Middle frontal gyrus (tissue), 1 donor: ENCODE results near the gene FIS1.
"Not testable (repeated sequence)": the region's sequence is repeated elsewhere in the genome, so short reads cannot be mapped to it uniquely, and the experiment has no call there.

Experiments used
- DNase-seq: peaks from one replicate; pipeline ENCODE4 v3.0.0-alpha.2; 2015; ENCODE audit warnings: low spot score; ENCODE audit errors: extremely low spot score

The FIS1 gene

GRCh38 chr7:101205901-101206664 lies 38.8 kb downstream of the FIS1 start:
- no peak for DNase-seq

GRCh38 chr7:101203740-101204738 lies 40.8 kb downstream of the FIS1 start:
- DNase-seq, result not testable (repeated sequence)

GRCh38 chr7:101202603-101202918 lies 42.3 kb downstream of the FIS1 start:
- no peak for DNase-seq

- no peak for DNase-seq
Observed at GRCh38 chr7:101201695-101202602, 42.9 kb downstream of the FIS1 start.

- DNase-seq, result no peak
Observed at GRCh38 chr7:101200862-101201599, 43.9 kb downstream of the FIS1 start, which contains the start of gene MOGAT3. Gene MOGAT3, minus strand, starts transcription at chr7:101201036. Its CDS starts 182 bp downstream, at chr7:101200854.

- no peak for DNase-seq
Observed at GRCh38 chr7:101200504-101200861, 44.4 kb downstream of the FIS1 start.

- DNase-seq, result not testable (repeated sequence)
Observed at GRCh38 chr7:101199522-101199921, 45.4 kb downstream of the FIS1 start.

- no peak for DNase-seq
Observed at GRCh38 chr7:101198476-101198875, 46.4 kb downstream of the FIS1 start.

- DNase-seq, result no peak
Observed at GRCh38 chr7:101197991-101198390, 46.9 kb downstream of the FIS1 start.

- no peak for DNase-seq
Observed at GRCh38 chr7:101195884-101196283, 49.0 kb downstream of the FIS1 start.
